H9 (cell line): ENCODE results near the gene CHST5. TPM values are rescaled to one million over a fixed set of nuclear protein-coding genes. Genes with fewer than 3 reads are reported as not detected.

Experiments
- DNase-seq: peaks from one replicate; pipeline ENCODE4 v3.0.0-alpha.2; 2017
- H2AFZ ChIP-seq: one replicate; pipeline ENCODE4 v1.6.1; 2013; ENCODE audit warnings: mild to moderate bottlenecking, low read length, control low read depth, moderate library complexity
- H2AK5ac ChIP-seq: 2 replicates; pipeline ENCODE4 v1.6.1; 2013; ENCODE audit warnings: low read length, control low read depth, mixed read lengths; ENCODE audit not compliant: insufficient read length
- H2BK120ac ChIP-seq: one replicate; pipeline ENCODE4 v1.6.1; 2013; ENCODE audit warnings: low read depth, mild to moderate bottlenecking, low read length, control low read depth, inconsistent platforms; ENCODE audit not compliant: poor library complexity, severe bottlenecking
- H2BK12ac ChIP-seq: 2 replicates; pipeline ENCODE4 v1.6.1; 2013; ENCODE audit warnings: low read length, control low read depth, mixed read lengths, low read depth; ENCODE audit not compliant: insufficient read length
- H2BK15ac ChIP-seq: 2 replicates; pipeline ENCODE4 v1.6.1; 2013; ENCODE audit warnings: low read depth, low read length, control low read depth
- H2BK20ac ChIP-seq: one replicate; pipeline ENCODE4 v1.6.1; 2013; ENCODE audit warnings: low read depth, mild to moderate bottlenecking, low read length, control low read depth, inconsistent platforms; ENCODE audit not compliant: poor library complexity, severe bottlenecking
- H2BK5ac ChIP-seq: 2 replicates; pipeline ENCODE4 v1.6.1; 2013; ENCODE audit warnings: low read length, control low read depth, mixed read lengths; ENCODE audit not compliant: insufficient read length
- H3K14ac ChIP-seq: 2 replicates; pipeline ENCODE4 v1.6.1; 2013; ENCODE audit warnings: low read length, control low read depth; ENCODE audit not compliant: insufficient read depth
- H3K18ac ChIP-seq: 2 replicates; pipeline ENCODE4 v1.6.1; 2013; ENCODE audit warnings: low read depth, mild to moderate bottlenecking, mixed read lengths, low read length, control low read depth; ENCODE audit not compliant: insufficient read length
- H3K23ac ChIP-seq: 2 replicates; pipeline ENCODE4 v1.6.1; 2013; ENCODE audit warnings: low read length, control low read depth, mixed read lengths, low read depth; ENCODE audit not compliant: insufficient read length
- H3K23me2 ChIP-seq: 2 replicates; pipeline ENCODE4 v1.6.1; 2013; ENCODE audit warnings: low read depth, mild to moderate bottlenecking, mixed read lengths, low read length, control low read depth; ENCODE audit not compliant: insufficient read length, poor library complexity, severe bottlenecking
- H3K27ac ChIP-seq: 2 replicates; pipeline ENCODE4 v1.5.1; 2013; ENCODE audit warnings: low read length, control low read depth, mixed read lengths, low read depth; ENCODE audit not compliant: insufficient read length
- H3K27me3 ChIP-seq: 2 replicates; pipeline ENCODE4 v1.6.1; 2013; ENCODE audit warnings: low read length, control low read depth, inconsistent platforms; ENCODE audit not compliant: insufficient read depth
- H3K4ac ChIP-seq: 2 replicates; pipeline ENCODE4 v1.6.1; 2013; ENCODE audit warnings: low read depth, mild to moderate bottlenecking, control low read depth, inconsistent platforms, low read length, moderate library complexity
- H3K4me1 ChIP-seq: 2 replicates; pipeline ENCODE4 v1.6.1; 2013; ENCODE audit warnings: low read length, control low read depth, inconsistent platforms; ENCODE audit not compliant: insufficient read depth
- H3K4me2 ChIP-seq: 2 replicates; pipeline ENCODE4 v1.6.1; 2013; ENCODE audit warnings: low read length, control low read depth, mixed read lengths; ENCODE audit not compliant: insufficient read length, insufficient read depth
- H3K56ac ChIP-seq: 2 replicates; pipeline ENCODE4 v1.6.1; 2013; ENCODE audit warnings: low read depth, mild to moderate bottlenecking, mixed read lengths, low read length, control low read depth; ENCODE audit not compliant: insufficient read length
- H3K79me1 ChIP-seq: 2 replicates; pipeline ENCODE4 v1.6.1; 2013; ENCODE audit warnings: low read depth, mild to moderate bottlenecking, moderate library complexity, low read length, control low read depth, inconsistent platforms; ENCODE audit not compliant: insufficient read depth, poor library complexity, severe bottlenecking
- H3K79me2 ChIP-seq: 2 replicates; pipeline ENCODE4 v1.6.1; 2013; ENCODE audit warnings: low read length, control low read depth, inconsistent platforms; ENCODE audit not compliant: insufficient read depth
- H3K9ac ChIP-seq: 2 replicates; pipeline ENCODE4 v1.6.1; 2013; ENCODE audit warnings: low read length, control low read depth, mixed read lengths; ENCODE audit not compliant: insufficient read length; ENCODE audit errors: extremely low read depth
- H3K9me3 ChIP-seq: one replicate; pipeline ENCODE4 v1.6.1; 2013; ENCODE audit warnings: low read depth, low read length, inconsistent platforms; ENCODE audit not compliant: control insufficient read depth
- H3T11ph ChIP-seq: one replicate; pipeline ENCODE4 v1.6.1; 2013; ENCODE audit warnings: mild to moderate bottlenecking, low read length, control low read depth, inconsistent platforms
- H4K20me1 ChIP-seq: one replicate; pipeline ENCODE4 v1.6.1; 2013; ENCODE audit not compliant: control insufficient read depth, insufficient read length, insufficient read depth
- H4K5ac ChIP-seq: 2 replicates; pipeline ENCODE4 v1.6.1; 2013; ENCODE audit warnings: low read depth, mild to moderate bottlenecking, mixed read lengths, low read length, control low read depth; ENCODE audit not compliant: insufficient read length
- H4K8ac ChIP-seq: replicated peaks from 2 replicates; pipeline ENCODE4 v1.6.1; 2013; ENCODE audit warnings: low read length, control low read depth, mixed read lengths, low read depth; ENCODE audit not compliant: insufficient read length
- H4K91ac ChIP-seq: 2 replicates; pipeline ENCODE4 v1.6.1; 2013; ENCODE audit warnings: low read depth, mild to moderate bottlenecking, moderate library complexity, mixed read lengths, low read length, control low read depth; ENCODE audit not compliant: insufficient read length
- H3K27ac Mint-ChIP-seq, 3 experiments: 2 replicates in 2 of 3; 3 replicates in 1 of 3; pipeline ENCODE4 v1.8.0; 2020 to 2021; ENCODE audit warnings: mixed read lengths in 3 of 3, mild to moderate bottlenecking in 1 of 3, moderate library complexity in 1 of 3
- H3K27me3 Mint-ChIP-seq: 2 replicates; pipeline ENCODE4 v1.8.0; 2021; ENCODE audit warnings: low read depth, mild to moderate bottlenecking, moderate library complexity, mixed read lengths
- H3K36me3 Mint-ChIP-seq, 3 experiments: 2 replicates in 2 of 3; 3 replicates in 1 of 3; pipeline ENCODE4 v1.8.0; 2020 to 2021; ENCODE audit warnings: low read depth in 3 of 3, mixed read lengths in 3 of 3; ENCODE audit not compliant: insufficient read depth in 1 of 3
- H3K4me1 Mint-ChIP-seq, 2 experiments: 2 replicates each; pipeline ENCODE4 v1.8.0; 2020; ENCODE audit warnings: mixed read lengths in 2 of 2
- H3K4me3 Mint-ChIP-seq, 2 experiments: 2 replicates in 1 of 2; 3 replicates in 1 of 2; pipeline ENCODE4 v1.8.0; 2020 to 2021; ENCODE audit warnings: mild to moderate bottlenecking in 2 of 2, mixed read lengths in 2 of 2, moderate library complexity in 1 of 2
- H3K9me3 Mint-ChIP-seq, 2 experiments: 2 replicates in 1 of 2; 3 replicates in 1 of 2; pipeline ENCODE4 v1.8.0; 2020; ENCODE audit warnings: mild to moderate bottlenecking in 2 of 2, mixed read lengths in 2 of 2, moderate library complexity in 1 of 2
- CTCF ChIP-seq: fragments of 200-600 bp; sonication (generic); conservative IDR thresholded peaks from 3 replicates; pipeline ENCODE4 v1.8.0; 2021; ENCODE audit warnings: antibody characterized with exemption, mild to moderate bottlenecking
- whole genome bisulfite sequencing: extraction: QIAGEN DNeasy Blood & Tissue Kit; methylation state at CpG from one replicate; pipeline ENCODE4 v1.1.7; 2013; ENCODE audit warnings: missing lambda C conversion rate, low lambda C conversion rate, mixed read lengths; ENCODE audit not compliant: insufficient read length; ENCODE audit errors: extremely low coverage; 5-methylcytosine and 5-hydroxymethylcytosine counted together
- total RNA-seq: library from RNA; stranded (reverse); gene quantifications from 2 replicates; pipeline ENCODE4 v1.2.1, GENCODE V29; 2021

CHST5 gene
- total RNA-seq, 1 experiment from 2014 or later: not detected

- Mint-ChIP-seq H3K9me3 (no peaks in the 10 kb centered on the region; a peak in 1 of 5 replicates), H3K27me3 (no peaks in the 10 kb centered on the region; the same call in 1 of the 2 replicates), H3K27ac (peak overlapping the region in 1 of 3 experiments; percentile 70; a peak in 2 of 7 replicates), H3K4me3 (no peak overlapping the region), H3K36me3 (peaks cover 20 to 45% (median 41%) of the 10 kb centered on the region in 3 experiments), H3K4me1 (peaks cover 6 to 16% of the 10 kb centered on the region in 2 experiments; a peak in 3 of 4 replicates)
- Histone ChIP-seq H3K14ac (no peak overlapping the region), H2BK15ac (no peak overlapping the region), H3K4me1 (no peaks in the 10 kb centered on the region), H3K18ac (no peak overlapping the region), H3K23ac (no peak overlapping the region), H4K5ac (no peak overlapping the region), H4K20me1 (no peaks in the 10 kb centered on the region), H4K91ac (no peak overlapping the region), H3K4me2 (no peak overlapping the region), H3K9me3 (no peaks in the 10 kb centered on the region), H3K79me1 (no peaks in the 10 kb centered on the region), H3K9ac (no peak overlapping the region), H3K56ac (no peak overlapping the region), H2BK20ac (no peak overlapping the region), H2AFZ (no peak overlapping the region), H3K4ac (no peak overlapping the region), H2BK5ac (no peak overlapping the region), H3T11ph (no peak overlapping the region), H3K23me2 (no peaks in the 10 kb centered on the region), H3K27ac (no peak overlapping the region), H2AK5ac (no peak overlapping the region), H3K27me3 (no peaks in the 10 kb centered on the region), H2BK120ac (no peak overlapping the region), H4K8ac (no peak overlapping the region), H3K79me2 (no peaks in the 10 kb centered on the region), H2BK12ac (no peak overlapping the region)
- WGBS: no CpG with 5 or more reads among the region's 7 CpGs
- no peak for DNase-seq
- TF ChIP-seq CTCF: no peak; the same call in 2 of the 3 replicates
Measured at GRCh38 chr16:75481475-75481874, 54.4 kb downstream of the CHST5 start.
